HG03565 (cell line): ENCODE data around the gene CCNT1.
A peak's percentile ranks its signal among the peaks of the same experiment; 100 is the strongest.
"Not testable (repeated sequence)": the region's sequence is repeated elsewhere in the genome, so short reads cannot be mapped to it uniquely, and the experiment has no call there.

Experiments used
- ATAC-seq: cut with Tn5 transposase; IDR thresholded peaks from one replicate; pipeline ENCODE4 v1.9.1; 2021; ENCODE audit warnings: mild to moderate bottlenecking, moderate library complexity; ENCODE audit not compliant: unreplicated experiment

CCNT1 gene

GRCh38 chr12:48693572-48693971 lies 22.9 kb downstream of the CCNT1 start:
- no peak for ATAC-seq

- ATAC-seq, result no peak
These were observed 24.6 kb downstream of the CCNT1 start for GRCh38 chr12:48691826-48692487.

GRCh38 chr12:48690990-48691389 lies 25.5 kb downstream of the CCNT1 start:
- no peak for ATAC-seq

- no peak for ATAC-seq
These were observed 26.1 kb downstream of the CCNT1 start for GRCh38 chr12:48690436-48690835.

GRCh38 chr12:48688836-48689235 lies 27.7 kb downstream of the CCNT1 start:
- ATAC-seq, result no peak

- ATAC-seq, result no peak
These were observed 28.9 kb downstream of the CCNT1 start for GRCh38 chr12:48687592-48687991.

GRCh38 chr12:48686615-48687334 lies 29.7 kb downstream of the CCNT1 start:
- ATAC-seq, result no peak

- ATAC-seq, result no peak
These were observed 30.4 kb downstream of the CCNT1 start for GRCh38 chr12:48686037-48686595.

GRCh38 chr12:48683534-48683933 lies 33.0 kb downstream of the CCNT1 start:
- ATAC-seq, result no peak

GRCh38 chr12:48682927-48683326 lies 33.6 kb downstream of the CCNT1 start:
- ATAC-seq, result no peak

- not testable (repeated sequence) for ATAC-seq
These were observed 34.0 kb downstream of the CCNT1 start for GRCh38 chr12:48682533-48682905.

GRCh38 chr12:48681710-48682532 lies 34.6 kb downstream of the CCNT1 start, which contains the start of gene KANSL2:
Gene KANSL2, minus strand, starts transcription at chr12:48682238. Its CDS starts 606 bp downstream, at chr12:48681632.
- peak; percentile 98 for ATAC-seq

GRCh38 chr12:48681399-48681709 lies 35.2 kb downstream of the CCNT1 start:
- ATAC-seq, result no peak

GRCh38 chr12:48680861-48681260 lies 35.6 kb downstream of the CCNT1 start:
- ATAC-seq, result no peak

- no peak for ATAC-seq
These were observed 37.8 kb downstream of the CCNT1 start for GRCh38 chr12:48678551-48679185.

GRCh38 chr12:48671231-48671856 lies 45.2 kb downstream of the CCNT1 start:
- no peak for ATAC-seq

GRCh38 chr12:48668996-48669395 lies 47.5 kb downstream of the CCNT1 start:
- ATAC-seq, result no peak

- ATAC-seq, result no peak
These were observed 56.6 kb downstream of the CCNT1 start for GRCh38 chr12:48659863-48660262.

- no peak for ATAC-seq
These were observed 64.8 kb downstream of the CCNT1 start for GRCh38 chr12:48651681-48652080.

GRCh38 chr12:48645354-48645753 lies 71.2 kb downstream of the CCNT1 start:
- ATAC-seq, result not testable (repeated sequence)

- ATAC-seq, result no peak
These were observed 73.5 kb downstream of the CCNT1 start for GRCh38 chr12:48643011-48643410.
